OCI-LY3 (cell line): Measurements from ENCODE around the gene KIFAP3.

Experiments used
- H2AFZ ChIP-seq: fragments of 200-600, 300-600 bp; shearing (Covaris generic); 2 replicates; pipeline ENCODE4 v1.6.0; 2014; ENCODE audit warnings: antibody characterized with exemption, low read depth, low read length
- H3K27ac ChIP-seq: fragments of 200-600, 300-600 bp; sonication (generic); 2 replicates; pipeline ENCODE4 v1.5.1; 2014; ENCODE audit warnings: mild to moderate bottlenecking, low read length, moderate library complexity, mixed read lengths
- H3K27me3 ChIP-seq: fragments of 200-600, 300-600 bp; sonication (generic); 2 replicates; pipeline ENCODE4 v1.6.1; 2014; ENCODE audit warnings: low read depth, low read length, mixed read lengths
- H3K36me3 ChIP-seq: fragments of 200-600, 300-600 bp; sonication (generic); replicated peaks from 2 replicates; pipeline ENCODE3; 2014; ENCODE audit warnings: low read depth, low read length, mixed read lengths
- H3K4me1 ChIP-seq: fragments of 300-600, 200-600 bp; sonication (generic); 2 replicates; pipeline ENCODE4 v1.6.1; 2014; ENCODE audit warnings: low read length, mixed read lengths
- H3K4me2 ChIP-seq: fragments of 200-600, 300-600 bp; sonication (generic); 2 replicates; pipeline ENCODE4 v1.6.1; 2014; ENCODE audit warnings: low read length, mixed read lengths
- H3K4me3 ChIP-seq: fragments of 300-600, 200-600 bp; sonication (generic); 2 replicates; pipeline ENCODE4 v1.5.1; 2014; ENCODE audit warnings: antibody characterized with exemption, mild to moderate bottlenecking, low read length, moderate library complexity
- H3K79me2 ChIP-seq: fragments of 300-600, 200-600 bp; shearing (Covaris generic); 2 replicates; pipeline ENCODE4 v1.6.1; 2014; ENCODE audit warnings: mild to moderate bottlenecking, low read length, mixed read lengths
- H3K9ac ChIP-seq: fragments of 300-600, 200-600 bp; shearing (Covaris generic); 2 replicates; pipeline ENCODE4 v1.6.0; 2014; ENCODE audit warnings: mild to moderate bottlenecking, low read length, moderate library complexity
- H3K9me3 ChIP-seq: fragments of 200-600, 300-600 bp; shearing (Covaris generic); 2 replicates; pipeline ENCODE4 v1.6.1; 2014; ENCODE audit warnings: low read length, mixed read lengths; ENCODE audit not compliant: insufficient read depth
- H4K20me1 ChIP-seq: fragments of 200-600, 300-600 bp; sonication (generic); 2 replicates; pipeline ENCODE4 v1.6.1; 2016; ENCODE audit warnings: low read length, mixed read lengths; ENCODE audit not compliant: insufficient read depth
- CTCF ChIP-seq: fragments of 200-600, 300-600 bp; sonication (generic); IDR thresholded peaks from 2 replicates; pipeline ENCODE4 v1.5.1; 2014; ENCODE audit warnings: antibody characterized with exemption, low read length, low read depth
- EZH2phosphoT487 ChIP-seq: fragments of 200-600 bp; shearing (Covaris generic); IDR thresholded peaks from 2 replicates; pipeline ENCODE4 v1.6.1; 2018; ENCODE audit warnings: antibody characterized with exemption, mixed run types, low read depth

The KIFAP3 gene

GRCh38 chr1:170076199-170076598 lies 1.7 kb upstream of the KIFAP3 start:
- Histone ChIP-seq H3K9me3 (peaks cover 4% of the 10 kb centered on the region; the same call in 1 of the 2 replicates), H3K27ac (no peak overlapping the region), H4K20me1 (no peaks in the 10 kb centered on the region), H3K79me2 (0 out of 2 replicates have a peak, but pooled peaks cover 4% of the 10 kb centered on the region), H3K9ac (no peak overlapping the region), H3K4me2 (no peak overlapping the region), H2AFZ (no peak overlapping the region), H3K4me3 (no peak overlapping the region), H3K36me3 (no peaks in the 10 kb centered on the region), H3K27me3 (no peaks in the 10 kb centered on the region), H3K4me1 (peaks cover 19% of the 10 kb centered on the region)
- TF ChIP-seq EZH2phosphoT487 (no peak), CTCF (no peak)

GRCh38 chr1:170075186-170075585 lies 691 bp upstream of the KIFAP3 start:
- H3K36me3 ChIP-seq = no peaks in the 10 kb centered on the region
- H3K4me2 ChIP-seq = peak overlapping the region; percentile 90
- H3K9ac ChIP-seq = peak overlapping the region; percentile 67
- peaks cover 4% of the 10 kb centered on the region; the same call in 1 of the 2 replicates for H3K9me3 ChIP-seq
- peaks cover 20% of the 10 kb centered on the region for H3K4me1 ChIP-seq
- peak overlapping the region; percentile 92 for H3K4me3 ChIP-seq
- TF ChIP-seq CTCF (no peak), EZH2phosphoT487 (no peak)
- 0 out of 2 replicates have a peak, but pooled peaks cover 4% of the 10 kb centered on the region for H3K79me2 ChIP-seq
- H3K27me3 ChIP-seq = no peaks in the 10 kb centered on the region
- H3K27ac ChIP-seq = no peak overlapping the region
- H4K20me1 ChIP-seq = no peaks in the 10 kb centered on the region
- H2AFZ ChIP-seq = peak overlapping the region; percentile 98

- Histone ChIP-seq H2AFZ (peak overlapping the region; percentile 95), H3K4me1 (peaks cover 20% of the 10 kb centered on the region), H3K27me3 (no peaks in the 10 kb centered on the region), H3K79me2 (0 out of 2 replicates have a peak, but pooled peaks cover 4% of the 10 kb centered on the region), H3K4me2 (peak overlapping the region; percentile 68), H3K36me3 (no peaks in the 10 kb centered on the region), H3K27ac (peak overlapping the region; percentile 36), H3K9ac (peak overlapping the region; percentile 74), H4K20me1 (no peaks in the 10 kb centered on the region), H3K4me3 (peak overlapping the region; percentile 92), H3K9me3 (peaks cover 4% of the 10 kb centered on the region; the same call in 1 of the 2 replicates)
- no peak for TF ChIP-seq CTCF
- TF ChIP-seq EZH2phosphoT487 = no peak
These were observed 624 bp downstream of the KIFAP3 start for GRCh38 chr1:170073893-170074249.

GRCh38 chr1:170071378-170071777 lies 3.1 kb downstream of the KIFAP3 start:
- Histone ChIP-seq H3K4me3 (no peak overlapping the region), H3K9ac (no peak overlapping the region), H3K79me2 (0 out of 2 replicates have a peak, but pooled peaks cover 4% of the 10 kb centered on the region), H3K4me2 (no peak overlapping the region), H3K4me1 (peaks cover 20% of the 10 kb centered on the region), H3K27ac (no peak overlapping the region), H3K27me3 (no peaks in the 10 kb centered on the region), H4K20me1 (no peaks in the 10 kb centered on the region), H3K9me3 (no peaks in the 10 kb centered on the region), H3K36me3 (no peaks in the 10 kb centered on the region), H2AFZ (no peak overlapping the region)
- TF ChIP-seq CTCF = no peak
- no peak for TF ChIP-seq EZH2phosphoT487
